K562 (cell line): Measurements from ENCODE around the gene MYCN.

Experiments used
- BHLHE40 ChIP-seq: IDR thresholded peaks from 2 replicates; pipeline ENCODE4 v1.6.1; 2011; ENCODE audit warnings: low read length, improper control_type of control experiment
- CAMTA2 ChIP-seq: fragments of 250-450 bp; sonication (Bioruptor Pico); conservative IDR thresholded peaks from 2 replicates; pipeline ENCODE4 v1.5.1; 2022
- CTBP1 ChIP-seq: fragments of 450-650 bp; IDR thresholded peaks from 2 replicates; pipeline ENCODE4 v1.6.1; 2016; ENCODE audit warnings: borderline replicate concordance
- SMAD4 ChIP-seq: fragments of 250-450 bp; sonication (Bioruptor Pico); conservative IDR thresholded peaks from 2 replicates; pipeline ENCODE4 v1.8.0; 2021; ENCODE audit warnings: inconsistent platforms, mild to moderate bottlenecking, moderate library complexity
- ZNF444 ChIP-seq: fragments of 250-450 bp; sonication (Bioruptor Pico); IDR thresholded peaks from 2 replicates; pipeline ENCODE4 v1.4.0; 2020; ENCODE audit warnings: mild to moderate bottlenecking, moderate library complexity

DNA sequence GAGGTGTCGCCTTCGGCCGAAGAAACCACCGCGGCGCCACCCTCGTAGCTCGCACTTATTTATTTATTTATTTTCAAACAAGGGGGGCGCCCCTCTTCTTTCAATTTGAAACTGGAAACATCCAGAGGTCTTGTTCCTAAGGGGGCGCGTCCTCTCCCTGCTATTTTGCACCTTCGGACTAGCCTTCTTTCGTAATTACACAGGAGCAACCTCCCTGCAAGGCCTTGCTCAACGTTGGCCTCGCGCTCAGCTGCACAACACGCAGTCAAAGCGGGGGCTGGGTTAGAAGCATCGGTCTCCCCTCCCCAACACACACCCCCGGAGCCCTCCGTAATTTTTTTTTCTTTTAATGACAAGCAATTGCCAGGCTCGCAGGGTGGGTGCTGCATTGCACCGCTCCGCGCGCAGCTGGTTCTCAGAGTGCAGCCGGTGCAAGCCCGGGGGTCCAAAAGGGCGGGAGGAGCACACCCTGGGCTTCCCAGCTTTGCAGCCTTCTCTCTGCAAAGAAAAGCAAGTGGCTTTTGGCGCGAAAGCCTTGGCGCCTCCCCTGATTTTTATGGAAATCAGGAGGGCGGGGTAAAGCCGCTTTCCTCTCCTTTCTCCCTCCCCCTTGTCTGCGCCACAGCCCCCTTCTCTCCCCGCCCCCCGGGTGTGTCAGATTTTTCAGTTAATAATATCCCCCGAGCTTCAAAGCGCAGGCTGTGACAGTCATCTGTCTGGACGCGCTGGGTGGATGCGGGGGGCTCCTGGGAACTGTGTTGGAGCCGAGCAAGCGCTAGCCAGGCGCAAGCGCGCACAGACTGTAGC lies at the start of gene MYCN:
- no peak for TF ChIP-seq ZNF444 (CRISPR knock-in tag)
- no peak for TF ChIP-seq SMAD4 (CRISPR knock-in tag)
- no peak for TF ChIP-seq BHLHE40
- TF ChIP-seq CTBP1, result no peak
- TF ChIP-seq CAMTA2, result no peak
